BLaER1 (cell line): ENCODE results near the gene SERTM1.
A peak's percentile ranks its signal among the peaks of the same experiment; 100 is the strongest.

Source experiments
- H3K27ac ChIP-seq: shearing (Covaris generic); formaldehyde crosslinking; 2 replicates; pipeline ENCODE4 v1.8.1; 2022
- H3K27me3 ChIP-seq: shearing (Covaris generic); formaldehyde crosslinking; 2 replicates; pipeline ENCODE4 v1.8.1; 2022
- H3K36me3 ChIP-seq: shearing (Covaris generic); formaldehyde crosslinking; 2 replicates; pipeline ENCODE4 v1.8.1; 2022
- H3K4me1 ChIP-seq: shearing (Covaris generic); formaldehyde crosslinking; 2 replicates; pipeline ENCODE4 v1.8.1; 2022
- H3K4me2 ChIP-seq: shearing (Covaris generic); formaldehyde crosslinking; 2 replicates; pipeline ENCODE4 v1.8.1; 2022
- H3K4me3 ChIP-seq: shearing (Covaris generic); formaldehyde crosslinking; 2 replicates; pipeline ENCODE4 v1.8.1; 2022
- H3K9ac ChIP-seq: shearing (Covaris generic); formaldehyde crosslinking; 2 replicates; pipeline ENCODE4 v1.8.1; 2022
- H3K9me3 ChIP-seq: shearing (Covaris generic); formaldehyde crosslinking; 2 replicates; pipeline ENCODE4 v1.8.1; 2022
- H4K20me1 ChIP-seq: shearing (Covaris generic); formaldehyde crosslinking; 2 replicates; pipeline ENCODE4 v1.8.1; 2022
- Cebpa-rat ChIP-seq: shearing (Covaris generic); IDR thresholded peaks from 2 replicates; pipeline ENCODE4 v1.8.1; 2022

The SERTM1 gene

DNA sequence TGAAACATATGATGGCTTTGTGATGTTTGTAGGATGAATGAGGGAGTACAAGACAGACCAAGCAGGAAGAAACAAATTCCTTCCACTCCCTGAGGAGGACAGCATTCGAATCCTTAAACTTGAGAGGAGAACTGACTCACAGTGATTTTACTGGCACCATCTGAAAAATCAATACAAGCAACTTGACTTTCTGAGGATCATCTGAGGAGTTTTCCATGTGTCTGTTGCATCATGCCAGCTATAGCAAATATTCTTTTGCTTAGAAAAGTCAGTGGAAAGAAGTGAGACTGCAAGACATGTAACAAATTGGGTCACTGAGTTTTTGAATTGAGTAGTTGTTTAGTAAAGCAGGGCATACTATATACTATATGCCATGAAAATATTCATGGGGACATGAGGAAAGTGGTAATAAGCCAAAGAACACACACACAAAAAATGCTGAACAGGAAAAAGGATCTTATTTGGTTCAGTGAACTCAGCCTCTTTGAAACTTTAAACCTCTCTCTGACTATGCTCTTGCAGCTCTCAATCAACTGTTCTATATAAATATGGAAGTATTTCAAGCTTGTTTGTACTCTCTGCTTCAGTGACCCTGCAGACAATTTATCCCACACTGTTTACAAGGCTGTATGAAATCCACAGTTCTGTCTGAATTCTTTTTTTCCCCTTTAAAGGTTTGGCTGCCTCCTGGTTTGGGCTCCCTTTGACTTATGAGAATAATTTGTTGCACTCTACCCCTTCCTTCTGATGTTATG is 35.5 kb downstream of the SERTM1 start:
- no peak overlapping the region for H3K9ac ChIP-seq
- peaks cover 20% of the 10 kb centered on the region for H3K4me1 ChIP-seq
- no peak for TF ChIP-seq Cebpa-rat
- H3K27me3 ChIP-seq: no peaks in the 10 kb centered on the region
- H4K20me1 ChIP-seq: no peaks in the 10 kb centered on the region
- H3K36me3 ChIP-seq: no peaks in the 10 kb centered on the region
- H3K4me2 ChIP-seq: peak overlapping the region; percentile 58
- no peak overlapping the region for H3K27ac ChIP-seq
- no peak overlapping the region for H3K4me3 ChIP-seq
- H3K9me3 ChIP-seq: no peaks in the 10 kb centered on the region; the same call in 1 of the 2 replicates

DNA sequence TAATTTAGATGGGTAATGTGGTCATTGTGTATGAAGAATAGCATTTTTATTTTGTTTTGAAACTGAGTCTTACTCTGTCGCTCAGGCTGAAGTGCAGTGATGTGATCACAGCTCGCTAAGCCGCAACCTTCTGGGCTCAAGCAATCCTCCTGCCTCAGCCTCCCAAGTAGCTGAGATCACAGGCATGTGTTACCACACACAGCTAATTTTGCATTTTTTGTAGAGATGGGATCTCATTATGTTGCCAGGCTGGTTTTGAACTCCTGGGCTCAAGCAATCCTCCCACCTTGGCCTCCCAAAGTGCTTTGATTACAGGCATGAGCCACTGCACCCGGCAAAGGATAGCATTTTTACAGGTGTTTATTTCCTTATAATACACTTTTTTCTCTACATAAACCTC is 36.6 kb downstream of the SERTM1 start:
- H3K36me3 ChIP-seq: no peaks in the 10 kb centered on the region
- no peaks in the 10 kb centered on the region; the same call in 1 of the 2 replicates for H3K9me3 ChIP-seq
- H3K27ac ChIP-seq: no peak overlapping the region
- H3K27me3 ChIP-seq: no peaks in the 10 kb centered on the region
- no peak overlapping the region for H3K9ac ChIP-seq
- H3K4me1 ChIP-seq: peaks cover 20% of the 10 kb centered on the region
- no peak overlapping the region for H3K4me3 ChIP-seq
- no peaks in the 10 kb centered on the region for H4K20me1 ChIP-seq
- no peak overlapping the region for H3K4me2 ChIP-seq
- no peak for TF ChIP-seq Cebpa-rat

DNA sequence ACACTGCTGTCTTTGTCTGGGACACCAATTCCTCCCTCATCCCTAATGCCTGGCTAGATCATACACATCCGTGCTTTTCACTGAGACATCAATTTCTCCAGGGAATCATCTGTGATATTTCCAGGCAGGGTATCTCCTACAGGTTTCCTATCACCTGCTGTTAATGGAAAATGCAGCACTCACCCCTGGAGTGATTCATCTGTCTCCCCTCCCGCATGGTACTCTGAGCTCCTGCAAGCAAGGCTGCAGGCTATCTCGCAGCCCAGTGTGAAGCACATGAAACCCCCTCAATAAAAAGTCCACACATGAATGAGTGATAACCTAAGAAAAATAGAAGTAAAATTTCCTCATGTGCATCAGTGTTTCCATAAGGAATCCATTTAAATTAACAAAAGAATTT is 38.5 kb downstream of the SERTM1 start:
- Histone ChIP-seq H3K36me3 (no peaks in the 10 kb centered on the region), H3K27me3 (no peaks in the 10 kb centered on the region), H4K20me1 (no peaks in the 10 kb centered on the region), H3K27ac (no peak overlapping the region), H3K4me2 (no peak overlapping the region), H3K9ac (no peak overlapping the region), H3K4me3 (no peak overlapping the region), H3K4me1 (peaks cover 21% of the 10 kb centered on the region), H3K9me3 (no peaks in the 10 kb centered on the region; the same call in 1 of the 2 replicates)
- no peak for TF ChIP-seq Cebpa-rat

DNA sequence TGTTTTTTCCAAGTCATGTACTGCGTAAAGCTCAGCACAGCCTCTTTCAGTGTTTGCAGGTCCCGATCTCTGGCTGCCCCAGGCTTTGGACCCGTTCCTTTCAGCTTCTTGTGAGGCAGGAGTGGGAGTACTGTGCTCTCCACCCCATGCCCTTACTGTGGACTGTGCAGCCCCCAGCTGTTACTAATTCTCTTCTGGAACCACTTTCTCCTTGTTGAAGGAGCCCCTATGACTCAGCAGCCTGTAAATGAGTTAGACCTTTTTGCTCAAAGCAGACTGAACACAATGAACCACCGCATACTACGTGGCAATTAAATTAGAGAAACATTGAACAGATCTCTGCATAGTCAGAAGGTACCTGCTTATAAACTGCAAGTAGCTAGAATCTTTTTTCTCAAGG is 39.0 kb downstream of the SERTM1 start:
- Histone ChIP-seq H3K9me3 (no peaks in the 10 kb centered on the region; the same call in 1 of the 2 replicates), H3K4me3 (no peak overlapping the region), H3K36me3 (no peaks in the 10 kb centered on the region), H4K20me1 (no peaks in the 10 kb centered on the region), H3K4me1 (peaks cover 26% of the 10 kb centered on the region), H3K9ac (no peak overlapping the region), H3K4me2 (no peak overlapping the region), H3K27me3 (no peaks in the 10 kb centered on the region), H3K27ac (no peak overlapping the region)
- no peak for TF ChIP-seq Cebpa-rat

DNA sequence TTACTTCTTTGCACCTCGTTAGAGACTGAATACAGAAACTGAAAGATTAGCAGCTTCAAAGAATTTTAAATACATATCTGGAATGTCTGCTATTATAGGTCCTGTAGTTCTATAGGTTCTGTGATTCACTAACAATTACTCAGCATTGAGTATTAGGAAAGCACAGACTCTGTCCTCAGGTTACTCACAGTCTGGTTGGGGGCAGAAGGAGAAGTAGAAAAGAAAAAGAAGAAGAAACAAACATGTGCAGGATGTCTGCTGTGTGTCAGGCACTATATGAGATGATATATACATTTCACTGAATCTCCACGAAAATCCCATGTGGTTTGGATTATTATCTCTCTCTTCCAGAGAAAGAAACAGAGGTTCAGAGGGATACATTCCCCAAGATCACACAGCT is 40.1 kb downstream of the SERTM1 start:
- no peak overlapping the region for H3K9ac ChIP-seq
- H3K27ac ChIP-seq: no peak overlapping the region
- H3K36me3 ChIP-seq: no peaks in the 10 kb centered on the region
- no peak for TF ChIP-seq Cebpa-rat
- H4K20me1 ChIP-seq: no peaks in the 10 kb centered on the region
- no peak overlapping the region for H3K4me3 ChIP-seq
- no peaks in the 10 kb centered on the region for H3K27me3 ChIP-seq
- H3K4me2 ChIP-seq: no peak overlapping the region
- no peaks in the 10 kb centered on the region for H3K9me3 ChIP-seq
- peaks cover 32% of the 10 kb centered on the region for H3K4me1 ChIP-seq

DNA sequence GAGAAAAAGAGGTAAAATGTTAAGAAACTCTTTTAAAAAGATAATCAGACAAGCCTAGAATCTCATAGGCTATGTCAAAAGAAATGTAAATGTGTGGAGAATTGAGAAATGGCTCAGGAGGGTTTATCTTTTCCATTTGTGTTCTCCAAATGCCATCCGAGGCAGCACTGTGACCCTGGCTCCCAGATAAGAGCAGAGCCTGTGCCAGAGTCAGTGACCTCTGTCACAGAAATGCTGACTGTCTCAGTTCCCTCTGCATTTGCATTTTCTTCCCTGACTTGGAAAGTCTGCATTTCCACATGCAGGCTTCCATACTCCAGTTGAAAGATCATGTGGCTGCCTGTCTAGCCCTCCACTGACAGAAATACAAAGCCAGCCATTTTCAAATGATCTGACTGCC is 42.0 kb downstream of the SERTM1 start:
- Histone ChIP-seq H3K4me3 (no peak overlapping the region), H3K9ac (no peak overlapping the region), H3K4me2 (no peak overlapping the region), H4K20me1 (no peaks in the 10 kb centered on the region), H3K9me3 (no peaks in the 10 kb centered on the region), H3K27me3 (no peaks in the 10 kb centered on the region), H3K27ac (no peak overlapping the region), H3K4me1 (peaks cover 12% of the 10 kb centered on the region; the same call in 1 of the 2 replicates), H3K36me3 (no peaks in the 10 kb centered on the region)
- no peak for TF ChIP-seq Cebpa-rat

DNA sequence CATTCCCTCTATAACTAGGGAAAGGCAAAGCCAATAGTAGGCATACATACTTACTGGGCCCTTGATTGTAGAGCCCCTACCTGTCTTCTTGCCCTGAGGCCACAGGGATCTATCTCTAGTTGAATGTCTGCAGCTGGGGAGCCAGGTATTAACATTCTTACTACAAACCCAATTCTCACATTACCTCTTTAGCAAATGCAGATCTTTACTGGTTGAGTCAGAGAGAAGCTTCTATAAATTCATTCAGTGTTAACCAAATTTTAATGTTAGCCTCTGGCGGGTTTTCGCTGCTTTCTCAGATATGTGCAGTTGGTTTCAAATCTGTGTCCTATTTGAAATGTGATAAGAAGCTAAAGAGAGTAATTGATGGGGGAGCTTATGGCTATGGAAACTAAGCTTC is 43.2 kb downstream of the SERTM1 start:
- peaks cover 12% of the 10 kb centered on the region; the same call in 1 of the 2 replicates for H3K4me1 ChIP-seq
- H3K4me2 ChIP-seq: no peak overlapping the region
- no peak overlapping the region for H3K4me3 ChIP-seq
- H3K36me3 ChIP-seq: no peaks in the 10 kb centered on the region
- no peak for TF ChIP-seq Cebpa-rat
- no peak overlapping the region for H3K27ac ChIP-seq
- H3K9ac ChIP-seq: no peak overlapping the region
- no peaks in the 10 kb centered on the region for H3K27me3 ChIP-seq
- H3K9me3 ChIP-seq: no peaks in the 10 kb centered on the region
- no peaks in the 10 kb centered on the region for H4K20me1 ChIP-seq

DNA sequence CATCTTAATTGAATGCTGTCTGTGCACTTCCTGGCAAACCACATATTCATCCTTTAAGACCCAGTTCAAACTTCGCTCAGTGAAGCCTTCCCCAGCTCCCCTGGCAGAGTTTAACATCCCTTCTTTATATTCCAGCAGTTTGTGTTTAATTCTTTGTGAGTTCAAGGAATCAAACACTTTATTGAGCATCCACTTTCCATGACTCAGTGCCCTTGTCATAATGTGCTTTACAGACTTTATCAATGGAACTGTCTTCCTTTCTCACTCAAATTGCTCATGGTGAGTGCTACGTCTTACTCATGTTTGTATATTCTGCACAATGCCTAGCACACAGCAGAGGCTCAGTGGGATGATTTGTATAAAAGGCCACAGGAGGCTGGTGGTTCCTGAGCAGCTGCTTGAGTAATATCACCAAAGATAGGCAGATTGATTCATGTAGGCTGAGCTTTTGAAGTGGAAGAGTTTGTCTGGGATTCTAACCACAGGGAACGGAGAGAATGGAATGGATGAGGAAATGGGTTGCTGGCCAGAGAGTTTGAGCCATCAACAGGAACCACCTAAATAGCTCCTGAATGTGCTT is 44.2 kb downstream of the SERTM1 start:
- Histone ChIP-seq H3K4me2 (no peak overlapping the region), H3K9ac (no peak overlapping the region), H3K27ac (no peak overlapping the region), H3K4me1 (peaks cover 12% of the 10 kb centered on the region; the same call in 1 of the 2 replicates), H3K4me3 (no peak overlapping the region), H3K27me3 (no peaks in the 10 kb centered on the region), H4K20me1 (no peaks in the 10 kb centered on the region), H3K36me3 (no peaks in the 10 kb centered on the region), H3K9me3 (no peaks in the 10 kb centered on the region)
- TF ChIP-seq Cebpa-rat: no peak

DNA sequence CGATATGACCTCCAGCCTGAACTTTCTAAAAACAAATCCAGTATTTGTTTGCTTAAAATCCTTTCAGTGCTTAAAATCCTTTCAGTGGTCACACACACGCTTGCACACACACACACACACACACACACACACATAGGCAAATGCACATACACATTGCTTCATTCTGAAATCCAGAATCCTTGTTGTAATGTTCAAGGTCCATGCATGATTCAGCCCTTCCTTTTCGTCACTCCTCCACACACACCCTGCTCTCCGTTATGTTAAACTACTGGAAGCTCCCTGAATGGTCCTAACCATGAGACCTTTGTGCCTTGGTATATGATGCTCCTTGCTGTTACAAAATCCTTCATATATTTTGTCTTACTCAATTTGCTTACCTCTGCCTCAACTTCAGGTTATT is 44.9 kb downstream of the SERTM1 start:
- Histone ChIP-seq H3K9me3 (no peaks in the 10 kb centered on the region), H3K4me2 (no peak overlapping the region), H3K4me1 (peaks cover 12% of the 10 kb centered on the region; the same call in 1 of the 2 replicates), H3K27ac (no peak overlapping the region), H3K36me3 (no peaks in the 10 kb centered on the region), H3K27me3 (no peaks in the 10 kb centered on the region), H4K20me1 (no peaks in the 10 kb centered on the region), H3K9ac (no peak overlapping the region), H3K4me3 (no peak overlapping the region)
- no peak for TF ChIP-seq Cebpa-rat

DNA sequence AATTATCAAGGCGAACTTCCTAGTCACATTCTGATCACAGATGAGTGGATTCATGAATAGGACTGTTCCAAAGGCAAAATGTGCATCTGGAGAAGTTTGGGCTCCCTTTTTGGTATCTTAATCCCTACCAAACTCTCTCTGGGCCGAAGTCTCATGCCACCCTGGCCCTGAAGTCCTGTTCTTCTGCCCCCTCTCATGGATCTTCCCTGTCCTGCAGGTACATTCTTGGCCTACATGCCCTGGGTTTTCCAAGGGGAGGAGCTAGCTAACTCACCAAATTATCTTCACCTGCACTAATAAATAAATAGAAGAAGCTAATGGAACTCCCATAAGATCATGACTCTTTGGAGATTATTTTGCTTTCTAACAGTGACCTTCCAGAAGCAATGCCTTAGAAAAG is 50.3 kb downstream of the SERTM1 start:
- TF ChIP-seq Cebpa-rat: no peak
- Histone ChIP-seq H4K20me1 (no peaks in the 10 kb centered on the region), H3K9me3 (no peaks in the 10 kb centered on the region), H3K27me3 (no peaks in the 10 kb centered on the region), H3K4me3 (no peak overlapping the region), H3K9ac (no peak overlapping the region), H3K36me3 (no peaks in the 10 kb centered on the region), H3K4me1 (no peaks in the 10 kb centered on the region), H3K27ac (no peak overlapping the region), H3K4me2 (no peak overlapping the region)
